ENCODE data around the gene UNC79. TPM values are rescaled to one million over a fixed set of nuclear protein-coding genes. Genes with fewer than 3 reads are reported as not detected.

UNC79 gene
- total and polyA plus RNA-seq, 2 donors: 0.05 to 0.11 TPM

- Histone ChIP-seq H3K4me3 (ENCODE audit: low read length in 2 of 2) (no peak overlapping the region), H3K27me3 (ENCODE audit: control insufficient read depth in 2 of 2, insufficient read depth in 1 of 2, low read length in 1 of 2) (no peaks in the 10 kb centered on the region), H3K27ac (ENCODE audit: low read depth in 1 of 2, low read length in 1 of 2) (no peak overlapping the region), H3K4me1 (ENCODE audit: control insufficient read depth in 2 of 2, insufficient read depth in 2 of 2, low read length in 2 of 2) (no peaks in the 10 kb centered on the region), H3K36me3 (ENCODE audit: control insufficient read depth in 2 of 2, insufficient read depth in 2 of 2, low read length in 1 of 2) (no peaks in the 10 kb centered on the region), H3K9me3 (ENCODE audit: control insufficient read depth in 2 of 2, insufficient read depth in 1 of 2, low read length in 1 of 2) (no peaks in the 10 kb centered on the region)
- DNase-seq (ENCODE audit: low read depth in 6 of 9, low spot score in 9 of 9): no peak
- 94% methylated on average over 14 of the region's 14 CpGs for WGBS
Observed at GRCh38 chr14:93716746-93717667, 286.3 kb downstream of the UNC79 start.

- WGBS: 91% methylated on average over 13 of the region's 13 CpGs
- Histone ChIP-seq H3K9me3 (ENCODE audit: control insufficient read depth in 2 of 2, insufficient read depth in 1 of 2, low read length in 1 of 2) (no peaks in the 10 kb centered on the region), H3K27ac (ENCODE audit: low read depth in 1 of 2, low read length in 1 of 2) (no peak overlapping the region), H3K4me3 (ENCODE audit: low read length in 2 of 2) (no peak overlapping the region), H3K27me3 (ENCODE audit: control insufficient read depth in 2 of 2, insufficient read depth in 1 of 2, low read length in 1 of 2) (no peaks in the 10 kb centered on the region), H3K36me3 (ENCODE audit: control insufficient read depth in 2 of 2, insufficient read depth in 2 of 2, low read length in 1 of 2) (no peaks in the 10 kb centered on the region), H3K4me1 (ENCODE audit: control insufficient read depth in 2 of 2, insufficient read depth in 2 of 2, low read length in 2 of 2) (no peaks in the 10 kb centered on the region)
- no peak for DNase-seq (ENCODE audit: low read depth in 6 of 9, low spot score in 9 of 9)
Observed at GRCh38 chr14:93717668-93718320, 287.1 kb downstream of the UNC79 start.

- H3K4me3 ChIP-seq (ENCODE audit: low read length in 2 of 2): no peak overlapping the region
- no peaks in the 10 kb centered on the region for H3K4me1 ChIP-seq (ENCODE audit: control insufficient read depth in 2 of 2, insufficient read depth in 2 of 2, low read length in 2 of 2)
- DNase-seq (ENCODE audit: low read depth in 6 of 9, low spot score in 9 of 9): no peak
- no peaks in the 10 kb centered on the region for H3K27me3 ChIP-seq (ENCODE audit: control insufficient read depth in 2 of 2, insufficient read depth in 1 of 2, low read length in 1 of 2)
- no peaks in the 10 kb centered on the region for H3K36me3 ChIP-seq (ENCODE audit: control insufficient read depth in 2 of 2, insufficient read depth in 2 of 2, low read length in 1 of 2)
- no peak overlapping the region for H3K27ac ChIP-seq (ENCODE audit: low read depth in 1 of 2, low read length in 1 of 2)
- no peaks in the 10 kb centered on the region for H3K9me3 ChIP-seq (ENCODE audit: control insufficient read depth in 2 of 2, insufficient read depth in 1 of 2, low read length in 1 of 2)
- 96% methylated on average over 3 of the region's 3 CpGs for WGBS
Observed at GRCh38 chr14:93719256-93719655, 288.5 kb downstream of the UNC79 start.

DNA sequence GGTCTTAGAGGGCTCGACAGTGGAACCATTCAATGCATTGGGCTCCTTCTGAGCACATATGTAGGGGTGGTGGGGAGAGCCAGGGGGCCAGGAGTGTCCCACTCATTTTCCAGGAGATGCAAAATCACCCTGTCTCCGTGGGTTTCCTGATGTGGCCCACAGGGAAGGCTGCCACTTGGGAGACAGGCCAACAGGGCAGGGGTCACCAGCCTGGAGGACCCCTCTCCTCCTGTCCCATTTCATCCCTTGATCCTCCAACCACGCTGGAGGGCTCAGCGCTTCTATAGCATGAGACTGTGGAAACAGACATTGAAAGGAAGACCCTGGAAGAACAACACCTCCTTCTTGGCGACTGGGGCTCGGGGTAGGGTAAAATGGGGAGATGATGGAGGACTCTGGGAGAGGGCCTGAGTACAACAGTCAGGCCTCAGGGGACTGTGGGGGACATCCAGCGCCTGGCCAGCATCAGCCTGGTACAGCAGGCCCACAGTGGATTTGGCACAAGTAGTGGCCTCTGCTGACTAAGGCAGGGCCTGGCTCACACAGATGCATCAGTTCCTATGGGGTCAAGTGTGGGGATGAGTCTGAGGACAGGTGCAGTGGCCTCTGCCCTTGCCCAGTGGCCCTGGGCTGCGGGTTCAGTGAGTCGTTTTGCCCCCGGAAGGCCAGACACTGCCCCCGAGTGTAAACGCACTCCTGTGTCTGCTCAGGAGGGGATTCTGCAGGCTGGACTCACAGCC lies 289.5 kb downstream of the UNC79 start:
- H3K4me3 ChIP-seq (ENCODE audit: low read length in 2 of 2): no peak overlapping the region
- DNase-seq (ENCODE audit: low read depth in 6 of 9, low spot score in 9 of 9): no peak
- no peaks in the 10 kb centered on the region for H3K4me1 ChIP-seq (ENCODE audit: control insufficient read depth in 2 of 2, insufficient read depth in 2 of 2, low read length in 2 of 2)
- H3K27me3 ChIP-seq (ENCODE audit: control insufficient read depth in 2 of 2, insufficient read depth in 1 of 2, low read length in 1 of 2): no peaks in the 10 kb centered on the region
- H3K9me3 ChIP-seq (ENCODE audit: control insufficient read depth in 2 of 2, insufficient read depth in 1 of 2, low read length in 1 of 2): no peaks in the 10 kb centered on the region
- H3K36me3 ChIP-seq (ENCODE audit: control insufficient read depth in 2 of 2, insufficient read depth in 2 of 2, low read length in 1 of 2): no peaks in the 10 kb centered on the region
- WGBS: 91% methylated on average over 12 of the region's 12 CpGs
- H3K27ac ChIP-seq (ENCODE audit: low read depth in 1 of 2, low read length in 1 of 2): no peak overlapping the region

DNA sequence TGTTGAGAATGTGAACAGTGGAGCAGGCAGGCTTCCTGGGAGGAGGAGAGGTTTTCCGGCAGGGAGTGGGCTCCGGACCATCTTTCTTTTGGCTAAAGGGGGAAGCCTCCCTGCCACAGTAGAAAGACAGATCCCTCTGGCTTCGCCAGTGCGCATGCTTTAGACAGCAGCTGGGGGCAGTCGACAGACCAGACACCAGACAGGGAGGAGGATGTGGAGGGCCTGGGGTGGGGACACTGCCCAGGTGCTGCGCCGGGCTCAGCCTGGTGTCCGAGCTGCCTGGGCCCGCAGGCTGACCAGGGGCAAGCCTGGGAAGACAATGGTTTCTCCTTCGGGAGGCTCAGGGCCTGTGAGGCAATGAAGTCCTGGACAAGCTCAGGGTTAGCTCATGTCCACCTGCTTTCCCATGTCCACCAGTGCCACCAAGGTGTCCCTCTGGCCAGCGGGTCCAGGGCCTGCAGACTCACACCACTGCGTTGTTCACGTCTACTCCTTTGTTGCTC lies 290.3 kb downstream of the UNC79 start:
- WGBS: 95% methylated on average over 13 of the region's 13 CpGs
- H3K27me3 ChIP-seq (ENCODE audit: control insufficient read depth in 2 of 2, insufficient read depth in 1 of 2, low read length in 1 of 2): no peaks in the 10 kb centered on the region

DNA sequence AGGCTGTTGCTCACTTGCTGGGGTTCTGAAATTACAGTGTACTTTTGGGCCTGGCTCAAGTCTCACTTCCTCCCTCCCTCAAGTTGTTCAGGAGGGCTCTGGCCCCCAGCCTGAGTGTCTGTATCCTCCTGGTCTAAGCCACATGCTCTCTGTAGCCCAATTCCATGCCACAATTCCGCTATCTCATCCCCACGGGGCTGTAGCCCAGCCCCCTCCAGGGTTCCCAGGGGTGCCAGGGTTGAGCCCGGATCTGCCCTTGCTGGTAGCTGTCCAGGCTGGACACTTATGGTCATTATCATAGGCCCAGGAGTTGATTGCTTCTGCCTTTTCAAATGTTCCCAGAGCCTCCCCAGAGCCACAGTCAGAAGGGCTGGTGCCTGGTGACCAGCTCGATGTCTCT lies 292.3 kb downstream of the UNC79 start:
- DNase-seq (ENCODE audit: low read depth in 6 of 9, low spot score in 9 of 9): no peak
- WGBS: 92% methylated on average over 4 of the region's 4 CpGs
- no peaks in the 10 kb centered on the region for H3K27me3 ChIP-seq (ENCODE audit: control insufficient read depth in 2 of 2, insufficient read depth in 1 of 2, low read length in 1 of 2)
- no peak overlapping the region for H3K4me3 ChIP-seq (ENCODE audit: low read length in 2 of 2)
- no peak overlapping the region for H3K27ac ChIP-seq (ENCODE audit: low read depth in 1 of 2, low read length in 1 of 2)
- H3K9me3 ChIP-seq (ENCODE audit: control insufficient read depth in 2 of 2, insufficient read depth in 1 of 2, low read length in 1 of 2): no peaks in the 10 kb centered on the region
- H3K36me3 ChIP-seq (ENCODE audit: control insufficient read depth in 2 of 2, insufficient read depth in 2 of 2, low read length in 1 of 2): no peaks in the 10 kb centered on the region
- H3K4me1 ChIP-seq (ENCODE audit: control insufficient read depth in 2 of 2, insufficient read depth in 2 of 2, low read length in 2 of 2): no peaks in the 10 kb centered on the region

More for the DNA sequence above, 290.3 kb downstream of the UNC79 start:
- H3K4me1 ChIP-seq (ENCODE audit: control insufficient read depth in 2 of 2, insufficient read depth in 2 of 2, low read length in 2 of 2): no peaks in the 10 kb centered on the region
- H3K9me3 ChIP-seq (ENCODE audit: control insufficient read depth in 2 of 2, insufficient read depth in 1 of 2, low read length in 1 of 2): no peaks in the 10 kb centered on the region
- DNase-seq (ENCODE audit: low read depth in 6 of 9, low spot score in 9 of 9): no peak
- H3K27ac ChIP-seq (ENCODE audit: low read depth in 1 of 2, low read length in 1 of 2): no peak overlapping the region
- H3K36me3 ChIP-seq (ENCODE audit: control insufficient read depth in 2 of 2, insufficient read depth in 2 of 2, low read length in 1 of 2): no peaks in the 10 kb centered on the region
- H3K4me3 ChIP-seq (ENCODE audit: low read length in 2 of 2): no peak overlapping the region

DNA sequence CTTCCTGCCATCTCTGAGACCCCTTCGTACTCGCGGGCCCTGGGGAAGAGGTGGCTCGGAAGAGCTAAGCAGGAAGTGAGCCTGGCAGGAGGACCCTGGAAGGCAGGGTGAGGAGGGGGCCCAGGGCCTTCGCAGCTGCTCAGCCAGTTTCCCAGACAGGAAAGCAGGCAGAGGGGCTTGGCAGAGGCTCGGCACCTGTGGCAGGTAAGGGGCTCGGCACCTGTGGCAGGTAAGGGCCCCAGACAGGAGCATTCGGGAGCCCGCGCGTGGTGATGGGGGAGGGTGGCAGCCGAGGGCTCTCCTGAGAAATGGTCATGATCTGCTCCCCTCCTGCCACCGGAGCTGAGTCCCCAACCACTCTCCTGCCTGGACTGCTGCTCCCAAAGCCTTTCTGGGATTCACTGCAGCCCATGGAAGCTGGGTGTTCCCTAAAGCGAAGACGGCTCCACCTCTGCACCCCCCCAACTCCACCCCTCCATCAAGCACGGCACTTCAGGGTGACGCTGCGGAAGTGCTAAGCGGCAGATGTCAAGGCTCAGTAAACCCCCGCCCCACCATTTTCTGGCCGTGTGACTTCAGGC lies 294.4 kb downstream of the UNC79 start:
- Histone ChIP-seq H3K27me3 (ENCODE audit: control insufficient read depth in 2 of 2, insufficient read depth in 1 of 2, low read length in 1 of 2) (no peaks in the 10 kb centered on the region), H3K9me3 (ENCODE audit: control insufficient read depth in 2 of 2, insufficient read depth in 1 of 2, low read length in 1 of 2) (no peaks in the 10 kb centered on the region), H3K36me3 (ENCODE audit: control insufficient read depth in 2 of 2, insufficient read depth in 2 of 2, low read length in 1 of 2) (no peaks in the 10 kb centered on the region), H3K4me1 (ENCODE audit: control insufficient read depth in 2 of 2, insufficient read depth in 2 of 2, low read length in 2 of 2) (no peaks in the 10 kb centered on the region), H3K4me3 (ENCODE audit: low read length in 2 of 2) (no peak overlapping the region), H3K27ac (ENCODE audit: low read depth in 1 of 2, low read length in 1 of 2) (no peak overlapping the region)
- WGBS: 75% methylated on average over 21 of the region's 21 CpGs
- DNase-seq (ENCODE audit: low read depth in 6 of 9, low spot score in 9 of 9): no peak

DNA sequence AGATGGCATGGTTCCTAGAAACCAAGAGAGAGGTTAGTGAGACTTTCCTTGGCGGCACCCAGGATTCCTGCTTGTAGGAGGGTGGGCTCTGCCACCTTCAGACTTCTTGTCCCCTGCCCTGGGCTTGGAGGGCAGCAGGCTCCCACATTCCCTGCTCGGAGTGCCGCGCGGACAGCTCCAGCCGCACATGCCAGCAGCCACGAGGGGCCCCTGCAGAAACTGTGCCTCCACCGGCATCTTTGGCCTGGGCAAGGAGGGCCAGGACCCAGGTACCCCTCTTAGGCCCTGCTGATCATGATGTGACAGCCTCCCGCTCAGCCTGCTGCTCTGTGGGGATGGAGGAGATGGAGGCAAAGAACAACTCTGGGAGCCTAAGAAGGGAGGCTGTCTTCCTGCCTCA lies 295.3 kb downstream of the UNC79 start:
- Histone ChIP-seq H3K36me3 (ENCODE audit: control insufficient read depth in 2 of 2, insufficient read depth in 2 of 2, low read length in 1 of 2) (no peaks in the 10 kb centered on the region), H3K4me3 (ENCODE audit: low read length in 2 of 2) (no peak overlapping the region), H3K27me3 (ENCODE audit: control insufficient read depth in 2 of 2, insufficient read depth in 1 of 2, low read length in 1 of 2) (no peaks in the 10 kb centered on the region), H3K27ac (ENCODE audit: low read depth in 1 of 2, low read length in 1 of 2) (no peak overlapping the region), H3K9me3 (ENCODE audit: control insufficient read depth in 2 of 2, insufficient read depth in 1 of 2, low read length in 1 of 2) (no peaks in the 10 kb centered on the region), H3K4me1 (ENCODE audit: control insufficient read depth in 2 of 2, insufficient read depth in 2 of 2, low read length in 2 of 2) (no peaks in the 10 kb centered on the region)
- DNase-seq (ENCODE audit: low read depth in 6 of 9, low spot score in 9 of 9): no peak
- 96% methylated on average over 9 of the region's 9 CpGs for WGBS

Data from thymus (tissue), 11 donors.